ENCODE measurements around the gene RIMS3. TPM values are rescaled to one million over a fixed set of nuclear protein-coding genes. Genes with fewer than 3 reads are reported as not detected.

Gene RIMS3
- total RNA-seq, 1 experiment from 2014 or later: 5.7 TPM

- in situ Hi-C loops (cut with HindIII; ENCODE audit: low pct_unique_long_range_greater_than_20kb, low sequenced_read_pairs): no loop called here
- CTCF ChIA-PET: interaction anchor here (0.7 kb wide), 1 partner anchor 10 kb away, joined by 9 read pairs; no protein-coding TSS in a partner anchor
- BruUV-seq (replicated peaks): no TSS peak
- H3K4me1 ChIP-seq (ENCODE audit: control insufficient read depth, insufficient read depth, low read length): no peaks in the 10 kb centered on the region
- no peak for DNase-seq (ENCODE audit: low read depth, low spot score)
- TF ChIP-seq POLR2AphosphoS5 (IDR thresholded peaks at IDR 0.05; ENCODE audit: low read depth, low read length) (no peak), CTCF (IDR thresholded peaks at IDR 0.05) (no peak), REST (IDR thresholded peaks at IDR 0.05; ENCODE audit: insufficient read depth in 1 of 2, low read depth in 2 of 2, low read length in 1 of 2) (no peak), SIN3A (IDR thresholded peaks at IDR 0.05; ENCODE audit: borderline replicate concordance, insufficient read depth, low read depth, low read length) (no peak), TCF7L2 (IDR thresholded peaks at IDR 0.05; ENCODE audit: low read depth, low read length) (no peak)
- no peaks in the 10 kb centered on the region for H3K9me3 ChIP-seq (ENCODE audit: control insufficient read depth, insufficient read depth, low read depth, low read length)
- POLR2A ChIA-PET: interaction anchor here (0.6 kb wide), 1 partner anchor 293 kb away, joined by 6 read pairs; no protein-coding TSS in a partner anchor
- H3K27me3 ChIP-seq (ENCODE audit: control insufficient read depth, insufficient read depth, low read length): no peaks in the 10 kb centered on the region
- no peak overlapping the region for H3K27ac ChIP-seq (ENCODE audit: low read length)
- intact Hi-C loops (cut with micrococcal nuclease; ENCODE audit: unreplicated experiment): no loop called here
- no peak overlapping the region for H3K4me3 ChIP-seq (ENCODE audit: low read depth in 2 of 2, low read length in 2 of 2)
- ATAC-seq: no peak
- no peaks in the 10 kb centered on the region for H3K36me3 ChIP-seq (ENCODE audit: control insufficient read depth, insufficient read depth, low read length)
Observed at GRCh38 chr1:40599926-40600325, 65.6 kb downstream of the RIMS3 start.

- ATAC-seq: no peak
Observed at GRCh38 chr1:40595623-40596022, 69.9 kb downstream of the RIMS3 start.

More at GRCh38 chr1:40595623-40596022, 69.9 kb downstream of the RIMS3 start:
- Histone ChIP-seq H3K27ac (ENCODE audit: low read length) (no peak overlapping the region), H3K27me3 (ENCODE audit: control insufficient read depth, insufficient read depth, low read length) (no peaks in the 10 kb centered on the region), H3K9me3 (ENCODE audit: control insufficient read depth, insufficient read depth, low read depth, low read length) (no peaks in the 10 kb centered on the region), H3K36me3 (ENCODE audit: control insufficient read depth, insufficient read depth, low read length) (no peaks in the 10 kb centered on the region), H3K4me3 (ENCODE audit: low read depth in 2 of 2, low read length in 2 of 2) (no peak overlapping the region), H3K4me1 (ENCODE audit: control insufficient read depth, insufficient read depth, low read length) (no peaks in the 10 kb centered on the region)
- no peak for DNase-seq (ENCODE audit: low read depth, low spot score)
- intact Hi-C loops (cut with micrococcal nuclease; ENCODE audit: unreplicated experiment): no loop called here
- no peak for TF ChIP-seq REST (IDR thresholded peaks at IDR 0.05; ENCODE audit: insufficient read depth in 1 of 2, low read depth in 2 of 2, low read length in 1 of 2)
- TF ChIP-seq CTCF (IDR thresholded peaks at IDR 0.05): no peak
- TF ChIP-seq POLR2AphosphoS5 (IDR thresholded peaks at IDR 0.05; ENCODE audit: low read depth, low read length): no peak
- no peak for TF ChIP-seq TCF7L2 (IDR thresholded peaks at IDR 0.05; ENCODE audit: low read depth, low read length)
- no peak for TF ChIP-seq SIN3A (IDR thresholded peaks at IDR 0.05; ENCODE audit: borderline replicate concordance, insufficient read depth, low read depth, low read length)
- BruUV-seq (replicated peaks): no TSS peak
- in situ Hi-C loops (cut with HindIII; ENCODE audit: low pct_unique_long_range_greater_than_20kb, low sequenced_read_pairs): no loop called here
- ChIA-PET POLR2A (no interaction called here), CTCF (interaction anchor here (0.5 kb wide), 1 partner anchor 96 kb away, joined by 3 read pairs; no protein-coding TSS in a partner anchor)
